ENCODE results near the gene OLIG2. TPM values are rescaled to one million over a fixed set of nuclear protein-coding genes. Genes with fewer than 3 reads are reported as not detected.

The OLIG2 gene
- polyA plus RNA-seq, 2 donors = not detected

DNA sequence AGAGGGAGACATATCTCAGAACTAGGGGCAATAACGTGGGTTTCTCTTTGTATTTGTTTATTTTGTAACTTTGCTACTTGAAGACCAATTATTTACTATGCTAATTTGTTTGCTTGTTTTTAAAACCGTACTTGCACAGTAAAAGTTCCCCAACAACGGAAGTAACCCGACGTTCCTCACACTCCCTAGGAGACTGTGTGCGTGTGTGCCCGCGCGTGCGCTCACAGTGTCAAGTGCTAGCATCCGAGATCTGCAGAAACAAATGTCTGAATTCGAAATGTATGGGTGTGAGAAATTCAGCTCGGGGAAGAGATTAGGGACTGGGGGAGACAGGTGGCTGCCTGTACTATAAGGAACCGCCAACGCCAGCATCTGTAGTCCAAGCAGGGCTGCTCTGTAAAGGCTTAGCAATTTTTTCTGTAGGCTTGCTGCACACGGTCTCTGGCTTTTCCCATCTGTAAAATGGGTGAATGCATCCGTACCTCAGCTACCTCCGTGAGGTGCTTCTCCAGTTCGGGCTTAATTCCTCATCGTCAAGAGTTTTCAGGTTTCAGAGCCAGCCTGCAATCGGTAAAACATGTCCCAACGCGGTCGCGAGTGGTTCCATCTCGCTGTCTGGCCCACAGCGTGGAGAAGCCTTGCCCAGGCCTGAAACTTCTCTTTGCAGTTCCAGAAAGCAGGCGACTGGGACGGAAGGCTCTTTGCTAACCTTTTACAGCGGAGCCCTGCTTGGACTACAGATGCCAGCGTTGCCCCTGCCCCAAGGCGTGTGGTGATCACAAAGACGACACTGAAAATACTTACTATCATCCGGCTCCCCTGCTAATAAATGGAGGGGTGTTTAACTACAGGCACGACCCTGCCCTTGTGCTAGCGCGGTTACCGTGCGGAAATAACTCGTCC, 1.3 kb upstream of the OLIG2 start:
- Histone ChIP-seq H3K9me3 (ENCODE audit: control insufficient read depth in 2 of 2, insufficient read depth in 1 of 2, low read depth in 1 of 2, low read length in 1 of 2) (no peaks in the 10 kb centered on the region), H3K4me1 (ENCODE audit: control insufficient read depth in 2 of 2, insufficient read depth in 2 of 2, low read length in 1 of 2) (peaks cover 4 to 11% of the 10 kb centered on the region in 2 donors), H3K27me3 (ENCODE audit: control insufficient read depth in 1 of 2, insufficient read depth in 2 of 2, low read length in 2 of 2) (peaks cover 27 to 58% of the 10 kb centered on the region in 2 donors), H3K4me3 (ENCODE audit: low read depth in 1 of 2, low read length in 2 of 2) (no peak overlapping the region), H3K36me3 (ENCODE audit: control insufficient read depth in 2 of 2, insufficient read depth in 2 of 2, low read length in 1 of 2) (no peaks in the 10 kb centered on the region), H3K27ac (ENCODE audit: low read depth in 2 of 2, low read length in 1 of 2) (no peak overlapping the region)
- 8 to 9% methylated on average over 40 of the region's 40 CpGs for WGBS, 2 donors

DNA sequence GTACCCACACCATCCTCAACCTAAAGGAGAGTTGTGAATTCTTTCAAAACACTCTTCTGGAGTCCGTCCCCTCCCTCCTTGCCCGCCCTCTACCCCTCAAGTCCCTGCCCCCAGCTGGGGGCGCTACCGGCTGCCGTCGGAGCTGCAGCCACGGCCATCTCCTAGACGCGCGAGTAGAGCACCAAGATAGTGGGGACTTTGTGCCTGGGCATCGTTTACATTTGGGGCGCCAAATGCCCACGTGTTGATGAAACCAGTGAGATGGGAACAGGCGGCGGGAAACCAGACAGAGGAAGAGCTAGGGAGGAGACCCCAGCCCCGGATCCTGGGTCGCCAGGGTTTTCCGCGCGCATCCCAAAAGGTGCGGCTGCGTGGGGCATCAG, 638 bp upstream of the OLIG2 start:
- H3K4me1 ChIP-seq (ENCODE audit: control insufficient read depth in 2 of 2, insufficient read depth in 2 of 2, low read length in 1 of 2) = peaks cover 4 to 10% of the 10 kb centered on the region in 2 donors
- 8 to 9% methylated on average over 22 of the region's 22 CpGs for WGBS, 2 donors

GRCh38 chr21:33026443-33026858, 716 bp downstream of the OLIG2 start:
- Histone ChIP-seq H3K4me3 (ENCODE audit: low read depth in 1 of 2, low read length in 2 of 2) (no peak overlapping the region), H3K27me3 (ENCODE audit: control insufficient read depth in 1 of 2, insufficient read depth in 2 of 2, low read length in 2 of 2) (peaks cover 29 to 70% of the 10 kb centered on the region in 2 donors), H3K36me3 (ENCODE audit: control insufficient read depth in 2 of 2, insufficient read depth in 2 of 2, low read length in 1 of 2) (no peaks in the 10 kb centered on the region), H3K27ac (ENCODE audit: low read depth in 2 of 2, low read length in 1 of 2) (no peak overlapping the region), H3K4me1 (ENCODE audit: control insufficient read depth in 2 of 2, insufficient read depth in 2 of 2, low read length in 1 of 2) (peaks cover 4 to 9% of the 10 kb centered on the region in 2 donors), H3K9me3 (ENCODE audit: control insufficient read depth in 2 of 2, insufficient read depth in 1 of 2, low read depth in 1 of 2, low read length in 1 of 2) (no peaks in the 10 kb centered on the region)
- 7% methylated on average over 18 to 21 of the region's 21 CpGs for WGBS, 2 donors

More for the DNA sequence above, 638 bp upstream of the OLIG2 start:
- no peaks in the 10 kb centered on the region for H3K9me3 ChIP-seq (ENCODE audit: control insufficient read depth in 2 of 2, insufficient read depth in 1 of 2, low read depth in 1 of 2, low read length in 1 of 2)
- H3K27ac ChIP-seq (ENCODE audit: low read depth in 2 of 2, low read length in 1 of 2) = no peak overlapping the region
- no peak overlapping the region for H3K4me3 ChIP-seq (ENCODE audit: low read depth in 1 of 2, low read length in 2 of 2)
- H3K36me3 ChIP-seq (ENCODE audit: control insufficient read depth in 2 of 2, insufficient read depth in 2 of 2, low read length in 1 of 2) = no peaks in the 10 kb centered on the region
- H3K27me3 ChIP-seq (ENCODE audit: control insufficient read depth in 1 of 2, insufficient read depth in 2 of 2, low read length in 2 of 2) = peaks cover 31 to 64% of the 10 kb centered on the region in 2 donors

- WGBS, 2 donors = 4 to 5% methylated on average over 54 of the region's 54 CpGs
- Histone ChIP-seq H3K27me3 (ENCODE audit: control insufficient read depth in 1 of 2, insufficient read depth in 2 of 2, low read length in 2 of 2) (peaks cover 32 to 69% of the 10 kb centered on the region in 2 donors), H3K4me1 (ENCODE audit: control insufficient read depth in 2 of 2, insufficient read depth in 2 of 2, low read length in 1 of 2) (peaks cover 4 to 9% of the 10 kb centered on the region in 2 donors), H3K36me3 (ENCODE audit: control insufficient read depth in 2 of 2, insufficient read depth in 2 of 2, low read length in 1 of 2) (no peaks in the 10 kb centered on the region), H3K27ac (ENCODE audit: low read depth in 2 of 2, low read length in 1 of 2) (no peak overlapping the region), H3K9me3 (ENCODE audit: control insufficient read depth in 2 of 2, insufficient read depth in 1 of 2, low read depth in 1 of 2, low read length in 1 of 2) (no peaks in the 10 kb centered on the region), H3K4me3 (ENCODE audit: low read depth in 1 of 2, low read length in 2 of 2) (no peak overlapping the region)
Observed at GRCh38 chr21:33026878-33027400, 1.2 kb downstream of the OLIG2 start.

DNA sequence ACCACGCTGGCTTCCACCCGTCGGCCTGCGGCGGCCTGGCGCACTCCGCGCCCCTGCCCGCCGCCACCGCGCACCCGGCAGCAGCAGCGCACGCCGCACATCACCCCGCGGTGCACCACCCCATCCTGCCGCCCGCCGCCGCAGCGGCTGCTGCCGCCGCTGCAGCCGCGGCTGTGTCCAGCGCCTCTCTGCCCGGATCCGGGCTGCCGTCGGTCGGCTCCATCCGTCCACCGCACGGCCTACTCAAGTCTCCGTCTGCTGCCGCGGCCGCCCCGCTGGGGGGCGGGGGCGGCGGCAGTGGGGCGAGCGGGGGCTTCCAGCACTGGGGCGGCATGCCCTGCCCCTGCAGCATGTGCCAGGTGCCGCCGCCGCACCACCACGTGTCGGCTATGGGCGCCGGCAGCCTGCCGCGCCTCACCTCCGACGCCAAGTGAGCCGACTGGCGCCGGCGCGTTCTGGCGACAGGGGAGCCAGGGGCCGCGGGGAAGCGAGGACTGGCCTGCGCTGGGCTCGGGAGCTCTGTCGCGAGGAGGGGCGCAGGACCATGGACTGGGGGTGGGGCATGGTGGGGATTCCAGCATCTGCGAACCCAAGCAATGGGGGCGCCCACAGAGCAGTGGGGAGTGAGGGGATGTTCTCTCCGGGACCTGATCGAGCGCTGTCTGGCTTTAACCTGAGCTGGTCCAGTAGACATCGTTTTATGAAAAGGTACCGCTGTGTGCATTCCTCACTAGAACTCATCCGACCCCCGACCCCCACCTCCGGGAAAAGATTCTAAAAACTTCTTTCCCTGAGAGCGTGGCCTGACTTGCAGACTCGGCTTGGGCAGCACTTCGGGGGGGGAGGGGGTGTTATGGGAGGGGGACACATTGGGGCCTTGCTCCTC, 1.9 kb downstream of the OLIG2 start:
- WGBS, 2 donors = 5% methylated on average over 65 to 85 of the region's 85 CpGs
- no peak overlapping the region for H3K4me3 ChIP-seq (ENCODE audit: low read depth in 1 of 2, low read length in 2 of 2)
- H3K4me1 ChIP-seq (ENCODE audit: control insufficient read depth in 2 of 2, insufficient read depth in 2 of 2, low read length in 1 of 2) = peaks cover 4 to 9% of the 10 kb centered on the region in 2 donors

DNA sequence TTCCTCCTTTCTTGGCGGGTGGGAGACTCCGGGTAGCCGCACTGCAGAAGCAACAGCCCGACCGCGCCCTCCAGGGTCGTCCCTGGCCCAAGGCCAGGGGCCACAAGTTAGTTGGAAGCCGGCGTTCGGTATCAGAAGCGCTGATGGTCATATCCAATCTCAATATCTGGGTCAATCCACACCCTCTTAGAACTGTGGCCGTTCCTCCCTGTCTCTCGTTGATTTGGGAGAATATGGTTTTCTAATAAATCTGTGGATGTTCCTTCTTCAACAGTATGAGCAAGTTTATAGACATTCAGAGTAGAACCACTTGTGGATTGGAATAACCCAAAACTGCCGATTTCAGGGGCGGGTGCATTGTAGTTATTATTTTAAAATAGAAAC, 2.5 kb downstream of the OLIG2 start:
- 4 to 6% methylated on average over 15 of the region's 15 CpGs for WGBS, 2 donors
- peaks cover 22 to 69% of the 10 kb centered on the region in 2 donors for H3K27me3 ChIP-seq (ENCODE audit: control insufficient read depth in 1 of 2, insufficient read depth in 2 of 2, low read length in 2 of 2)

More for the DNA sequence above, 1.9 kb downstream of the OLIG2 start:
- Histone ChIP-seq H3K9me3 (ENCODE audit: control insufficient read depth in 2 of 2, insufficient read depth in 1 of 2, low read depth in 1 of 2, low read length in 1 of 2) (no peaks in the 10 kb centered on the region), H3K27ac (ENCODE audit: low read depth in 2 of 2, low read length in 1 of 2) (no peak overlapping the region), H3K36me3 (ENCODE audit: control insufficient read depth in 2 of 2, insufficient read depth in 2 of 2, low read length in 1 of 2) (no peaks in the 10 kb centered on the region), H3K27me3 (ENCODE audit: control insufficient read depth in 1 of 2, insufficient read depth in 2 of 2, low read length in 2 of 2) (peaks cover 28 to 68% of the 10 kb centered on the region in 2 donors)

GRCh38 chr21:33028773-33029384, 3.1 kb downstream of the OLIG2 start:
- H3K27ac ChIP-seq (ENCODE audit: low read depth in 2 of 2, low read length in 1 of 2) = no peak overlapping the region
- H3K4me1 ChIP-seq (ENCODE audit: control insufficient read depth in 2 of 2, insufficient read depth in 2 of 2, low read length in 1 of 2) = peaks cover 4 to 9% of the 10 kb centered on the region in 2 donors
- WGBS, 2 donors = 4 to 5% methylated on average over 28 of the region's 28 CpGs
- H3K36me3 ChIP-seq (ENCODE audit: control insufficient read depth in 2 of 2, insufficient read depth in 2 of 2, low read length in 1 of 2) = no peaks in the 10 kb centered on the region
- peaks cover 16 to 72% of the 10 kb centered on the region in 2 donors for H3K27me3 ChIP-seq (ENCODE audit: control insufficient read depth in 1 of 2, insufficient read depth in 2 of 2, low read length in 2 of 2)
- H3K4me3 ChIP-seq (ENCODE audit: low read depth in 1 of 2, low read length in 2 of 2) = no peak overlapping the region
- peaks cover 0 to 2% of the 10 kb centered on the region in 2 donors for H3K9me3 ChIP-seq (ENCODE audit: control insufficient read depth in 2 of 2, insufficient read depth in 1 of 2, low read depth in 1 of 2, low read length in 1 of 2)

More for the DNA sequence above, 2.5 kb downstream of the OLIG2 start:
- Histone ChIP-seq H3K27ac (ENCODE audit: low read depth in 2 of 2, low read length in 1 of 2) (no peak overlapping the region), H3K4me1 (ENCODE audit: control insufficient read depth in 2 of 2, insufficient read depth in 2 of 2, low read length in 1 of 2) (peaks cover 4 to 9% of the 10 kb centered on the region in 2 donors), H3K4me3 (ENCODE audit: low read depth in 1 of 2, low read length in 2 of 2) (no peak overlapping the region), H3K36me3 (ENCODE audit: control insufficient read depth in 2 of 2, insufficient read depth in 2 of 2, low read length in 1 of 2) (no peaks in the 10 kb centered on the region), H3K9me3 (ENCODE audit: control insufficient read depth in 2 of 2, insufficient read depth in 1 of 2, low read depth in 1 of 2, low read length in 1 of 2) (no peaks in the 10 kb centered on the region)

DNA sequence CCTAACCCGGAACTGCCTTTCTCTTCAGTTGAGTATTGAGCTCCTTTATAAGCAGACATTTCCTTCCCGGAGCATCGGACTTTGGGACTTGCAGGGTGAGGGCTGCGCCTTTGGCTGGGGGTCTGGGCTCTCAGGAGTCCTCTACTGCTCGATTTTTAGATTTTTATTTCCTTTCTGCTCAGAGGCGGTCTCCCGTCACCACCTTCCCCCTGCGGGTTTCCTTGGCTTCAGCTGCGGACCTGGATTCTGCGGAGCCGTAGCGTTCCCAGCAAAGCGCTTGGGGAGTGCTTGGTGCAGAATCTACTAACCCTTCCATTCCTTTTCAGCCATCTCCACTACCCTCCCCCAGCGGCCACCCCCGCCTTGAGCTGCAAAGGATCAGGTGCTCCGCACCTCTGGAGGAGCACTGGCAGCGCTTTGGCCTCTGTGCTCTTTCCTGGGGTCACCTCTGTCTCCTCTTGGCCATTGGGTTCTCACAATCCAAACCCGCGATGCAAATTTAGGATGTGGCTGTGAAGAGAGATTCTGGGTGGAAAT, 3.7 kb downstream of the OLIG2 start:
- 11 to 17% methylated on average over 18 to 19 of the region's 19 CpGs for WGBS, 2 donors
- Histone ChIP-seq H3K27me3 (ENCODE audit: control insufficient read depth in 1 of 2, insufficient read depth in 2 of 2, low read length in 2 of 2) (peaks cover 15 to 67% of the 10 kb centered on the region in 2 donors), H3K36me3 (ENCODE audit: control insufficient read depth in 2 of 2, insufficient read depth in 2 of 2, low read length in 1 of 2) (no peaks in the 10 kb centered on the region), H3K4me3 (ENCODE audit: low read depth in 1 of 2, low read length in 2 of 2) (no peak overlapping the region), H3K4me1 (ENCODE audit: control insufficient read depth in 2 of 2, insufficient read depth in 2 of 2, low read length in 1 of 2) (peaks cover 4 to 9% of the 10 kb centered on the region in 2 donors), H3K9me3 (ENCODE audit: control insufficient read depth in 2 of 2, insufficient read depth in 1 of 2, low read depth in 1 of 2, low read length in 1 of 2) (peaks cover 0 to 2% of the 10 kb centered on the region in 2 donors), H3K27ac (ENCODE audit: low read depth in 2 of 2, low read length in 1 of 2) (no peak overlapping the region)

All from esophagus (tissue), 2 donors.